Tibial nerve (tissue), 4 donors: ENCODE results near the gene C5. TPM values are rescaled to one million over a fixed set of nuclear protein-coding genes. Genes with fewer than 3 reads are reported as not detected.
"Not testable (repeated sequence)": the region's sequence is repeated elsewhere in the genome, so short reads cannot be mapped to it uniquely, and the experiment has no call there.

Experiments used
- DNase-seq, 2 donors: peaks; one replicate each; pipeline ENCODE4 v3.0.0-alpha.2; 2019; ENCODE audit warnings: low spot score in 2 of 2
- H3K27ac ChIP-seq, 4 donors: fragments of 200-600 bp; sonication (generic) in 3 of 4; one replicate each; pipeline ENCODE4 v1.5.1; 2017 to 2019; ENCODE audit warnings: mild to moderate bottlenecking in 1 of 4
- H3K27me3 ChIP-seq, 2 donors: fragments of 200-600 bp; sonication (generic) in 1 of 2; one replicate each; pipeline versions ENCODE4 v1.5.1 to v1.6.0; 2017 to 2019
- H3K36me3 ChIP-seq, 3 donors: fragments of 200-600 bp; sonication (generic); one replicate each; pipeline ENCODE4 v1.5.1; 2018 to 2019
- H3K4me1 ChIP-seq, 4 donors: fragments of 200-600 bp; sonication (generic) in 3 of 4; one replicate each; pipeline ENCODE4 v1.5.1; 2017 to 2019
- H3K4me3 ChIP-seq, 4 donors: fragments of 200-600 bp; sonication (generic) in 3 of 4; one replicate each; pipeline ENCODE4 v1.5.1; 2017 to 2019; ENCODE audit warnings: mild to moderate bottlenecking in 1 of 4, moderate library complexity in 1 of 4
- H3K9me3 ChIP-seq, 4 donors: fragments of 200-600 bp; sonication (generic) in 3 of 4; one replicate each; pipeline ENCODE4 v1.5.1; 2017 to 2019
- CTCF ChIP-seq, 5 experiments: fragments of 200-600 bp in 3 of 5; fragments of 450-650 bp in 2 of 5; sonication (generic) in 3 of 5; IDR thresholded peaks; one replicate each; pipeline ENCODE4 v1.5.1; 2016 to 2019; ENCODE audit warnings: antibody characterized with exemption in 5 of 5, mild to moderate bottlenecking in 3 of 5, moderate library complexity in 2 of 5
- EP300 ChIP-seq, 2 donors: sonication (generic); formaldehyde crosslinking; IDR thresholded peaks; one replicate each; pipeline ENCODE4 v1.6.1; 2017; ENCODE audit warnings: antibody characterized with exemption in 2 of 2, mild to moderate bottlenecking in 1 of 2
- POLR2A ChIP-seq, 2 donors: fragments of 450-650 bp; IDR thresholded peaks; one replicate each; pipeline ENCODE4 v1.6.1; 2017; ENCODE audit warnings: antibody characterized with exemption in 2 of 2, mild to moderate bottlenecking in 2 of 2, moderate library complexity in 2 of 2
- WGBS, 2 donors: methylation state at CpG; one replicate each; pipeline ENCODE4 v1.1.5; 2018; 5-methylcytosine and 5-hydroxymethylcytosine counted together
- total RNA-seq, 4 donors: library from RNA; depleted of rRNA; stranded (reverse); fragments of >200 nt; gene quantifications; one replicate each; pipeline ENCODE4 v1.1.0, GENCODE V29; 2016

C5 gene
- 10 to 100 TPM; 18.9 to 33.0 (median 23.2) TPM for total RNA-seq

- no peak for DNase-seq
- 75 to 83% methylated on average over 6 of the region's 6 CpGs for WGBS, 2 donors
- TF ChIP-seq CTCF (IDR thresholded peaks at IDR 0.05) (no peak), EP300 (IDR thresholded peaks at IDR 0.05) (no peak), POLR2A (IDR thresholded peaks at IDR 0.05) (no peak)
- Histone ChIP-seq H3K27me3 (no peaks in the 10 kb centered on the region), H3K36me3 (peaks cover 0 to 18% (median 0%) of the 10 kb centered on the region in 3 donors), H3K27ac (no peak within 1 kb of the TSS), H3K4me1 (no peaks in the 10 kb centered on the region), H3K9me3 (no peaks in the 10 kb centered on the region), H3K4me3 (no peak within 1 kb of the TSS)
Measured at GRCh38 chr9:121050128-121050988, at the start of gene C5. C5 (minus strand) TSS chr9:121050275; CDS start chr9:121050246, 29 bp downstream.

- Histone ChIP-seq H3K36me3 (peaks cover 0 to 38% (median 2%) of the 10 kb centered on the region in 3 donors), H3K9me3 (peaks cover 0 to 4% (median 0%) of the 10 kb centered on the region in 4 donors), H3K27ac (no peak overlapping the region), H3K4me3 (no peak overlapping the region), H3K4me1 (no peaks in the 10 kb centered on the region), H3K27me3 (no peaks in the 10 kb centered on the region)
- DNase-seq: no peak
- no peak for TF ChIP-seq CTCF (IDR thresholded peaks at IDR 0.05)
- TF ChIP-seq EP300 (IDR thresholded peaks at IDR 0.05): no peak
- no peak for TF ChIP-seq POLR2A (IDR thresholded peaks at IDR 0.05)
- 87 to 88% methylated on average over 5 of the region's 5 CpGs for WGBS, 2 donors
Measured at GRCh38 chr9:121098567-121099198, 48.6 kb upstream of the C5 start.

- Histone ChIP-seq H3K27ac (no peak overlapping the region), H3K27me3 (no peaks in the 10 kb centered on the region), H3K4me3 (no peak overlapping the region), H3K4me1 (no peaks in the 10 kb centered on the region), H3K36me3 (peaks cover 0 to 58% (median 2%) of the 10 kb centered on the region in 3 donors), H3K9me3 (no peaks in the 10 kb centered on the region)
- DNase-seq: no peak
- no peak for TF ChIP-seq CTCF (IDR thresholded peaks at IDR 0.05)
- TF ChIP-seq POLR2A (IDR thresholded peaks at IDR 0.05): no peak
- TF ChIP-seq EP300 (IDR thresholded peaks at IDR 0.05): no peak
Measured at GRCh38 chr9:121095057-121095456, 45.0 kb upstream of the C5 start.

GRCh38 chr9:121090743-121091142 is 40.7 kb upstream of the C5 start:
- not testable (repeated sequence) for H3K27me3 ChIP-seq, H3K4me1 ChIP-seq, H3K9me3 ChIP-seq, H3K27ac ChIP-seq, DNase-seq, H3K4me3 ChIP-seq
- H3K36me3 ChIP-seq: peaks cover 0 to 42% (median 0%) of the 10 kb centered on the region in 3 donors
- 88 to 90% methylated on average over 6 of the region's 6 CpGs for WGBS, 2 donors

GRCh38 chr9:121088576-121088975 is 38.5 kb upstream of the C5 start:
- no peaks in the 10 kb centered on the region for H3K27me3 ChIP-seq
- peaks cover 0 to 26% (median 0%) of the 10 kb centered on the region in 3 donors for H3K36me3 ChIP-seq
- TF ChIP-seq EP300 (IDR thresholded peaks at IDR 0.05) (no peak), POLR2A (IDR thresholded peaks at IDR 0.05) (no peak), CTCF (IDR thresholded peaks at IDR 0.05) (no peak)
- no peak for DNase-seq
- no peaks in the 10 kb centered on the region for H3K9me3 ChIP-seq
- no peak overlapping the region for H3K4me3 ChIP-seq
- WGBS, 2 donors: 86 to 90% methylated on average over 3 of the region's 3 CpGs
- no peaks in the 10 kb centered on the region for H3K4me1 ChIP-seq
- no peak overlapping the region for H3K27ac ChIP-seq
